A673 (cell line): ENCODE measurements around the gene IL1RAPL2. TPM values are rescaled to one million over a fixed set of nuclear protein-coding genes. Genes with fewer than 3 reads are reported as not detected.

ENCODE experiments used
- BruUV-seq: library from RNA; stranded (reverse); fragments of 400-500 nt; replicated peaks from 2 replicates; lab custom pipeline; 2021; lab: Mats Ljungman, UMichigan
- CTCF ChIA-PET: fragments of 300-600 bp; sonication (Branson Sonifier 250); formaldehyde crosslinking; loops from one replicate; lab custom pipeline; 2022; ENCODE audit warnings: antibody characterized with exemption; lab: Charles Lee
- POLR2A ChIA-PET: fragments of 300-600 bp; sonication (Branson Sonifier 250); formaldehyde crosslinking; loops from one replicate; lab custom pipeline; 2022; ENCODE audit warnings: antibody characterized with exemption; ENCODE audit not compliant: low non-redundant PET; lab: Charles Lee
- DNase-seq: peaks from one replicate; pipeline ENCODE4 v3.0.0-alpha.2; 2015; ENCODE audit warnings: low spot score
- H3K27ac ChIP-seq: fragments of 200-600 bp; sonication (generic); 2 replicates; pipeline ENCODE4 v1.5.1; 2016; ENCODE audit warnings: mixed run types, low read depth, mild to moderate bottlenecking, mixed read lengths, antibody characterized with exemption, low read length; ENCODE audit not compliant: poor library complexity, severe bottlenecking
- H3K27me3 ChIP-seq: fragments of 200-600 bp; sonication (generic); replicated peaks from 2 replicates; pipeline ENCODE4 v1.6.1; 2017; ENCODE audit warnings: mixed run types, low read depth, mild to moderate bottlenecking, mixed read lengths, antibody characterized with exemption, low read length; ENCODE audit not compliant: insufficient read depth, poor library complexity
- H3K36me3 ChIP-seq: fragments of 200-600 bp; sonication (generic); 2 replicates; pipeline ENCODE4 v1.6.1; 2016; ENCODE audit warnings: mixed run types, mild to moderate bottlenecking, mixed read lengths, antibody characterized with exemption, low read length; ENCODE audit not compliant: insufficient read depth, poor library complexity, severe bottlenecking
- H3K4me1 ChIP-seq: fragments of 200-600 bp; sonication (generic); 2 replicates; pipeline ENCODE4 v1.6.1; 2017; ENCODE audit warnings: mixed run types, mild to moderate bottlenecking, mixed read lengths, antibody characterized with exemption, low read length; ENCODE audit not compliant: insufficient read depth, poor library complexity, severe bottlenecking
- H3K4me3 ChIP-seq: fragments of 200-600 bp; sonication (generic); 2 replicates; pipeline ENCODE4 v1.5.1; 2016; ENCODE audit warnings: low read depth, mixed run types, mild to moderate bottlenecking, mixed read lengths, low read length; ENCODE audit not compliant: poor library complexity, severe bottlenecking
- H3K9me3 ChIP-seq: fragments of 200-600 bp; sonication (generic); 2 replicates; pipeline ENCODE4 v1.6.1; 2016; ENCODE audit warnings: mixed run types, low read depth, mild to moderate bottlenecking, mixed read lengths, antibody characterized with exemption, low read length; ENCODE audit not compliant: poor library complexity, severe bottlenecking
- CTCF ChIP-seq: fragments of 300-800, 200-600 bp; sonication (generic); conservative IDR thresholded peaks from 2 replicates; pipeline ENCODE4 v1.5.1; 2017; ENCODE audit warnings: low read depth, mild to moderate bottlenecking, antibody characterized with exemption, low read length, moderate library complexity, mixed read lengths
- EZH2 ChIP-seq: fragments of 200-600 bp; sonication (generic); IDR thresholded peaks from 2 replicates; pipeline ENCODE4 v1.6.1; 2017; ENCODE audit warnings: borderline replicate concordance, low read depth, mild to moderate bottlenecking, mixed read lengths, antibody characterized with exemption, low read length; ENCODE audit not compliant: poor library complexity, severe bottlenecking
- intact Hi-C: fragments of 100-400 bp; cut with micrococcal nuclease; formaldehyde crosslinking; loops from one replicate; pipeline ENCODE4 v1.10.0; 2022; ENCODE audit not compliant: unreplicated experiment
- total RNA-seq: library from RNA; stranded (reverse); gene quantifications from 2 replicates; pipeline ENCODE4 v1.2.3, GENCODE V29; 2021

Gene IL1RAPL2
- total RNA-seq, 1 experiment from 2014 or later, result not detected

- intact Hi-C loops, result no loop called here
- BruUV-seq, result no TSS peak
- ChIA-PET POLR2A (no interaction called here), CTCF (no interaction called here)
- no peaks in the 10 kb centered on the region for H3K9me3 ChIP-seq
- DNase-seq, result no peak
- no peaks in the 10 kb centered on the region for H3K4me1 ChIP-seq
- H3K27me3 ChIP-seq, result no peaks in the 10 kb centered on the region
- H3K27ac ChIP-seq, result no peak overlapping the region
- H3K36me3 ChIP-seq, result no peaks in the 10 kb centered on the region
- no peak overlapping the region for H3K4me3 ChIP-seq
- no peak for TF ChIP-seq CTCF
- TF ChIP-seq EZH2, result no peak
Measured at GRCh38 chrX:105636667-105637066, 1070.7 kb downstream of the IL1RAPL2 start.

DNA sequence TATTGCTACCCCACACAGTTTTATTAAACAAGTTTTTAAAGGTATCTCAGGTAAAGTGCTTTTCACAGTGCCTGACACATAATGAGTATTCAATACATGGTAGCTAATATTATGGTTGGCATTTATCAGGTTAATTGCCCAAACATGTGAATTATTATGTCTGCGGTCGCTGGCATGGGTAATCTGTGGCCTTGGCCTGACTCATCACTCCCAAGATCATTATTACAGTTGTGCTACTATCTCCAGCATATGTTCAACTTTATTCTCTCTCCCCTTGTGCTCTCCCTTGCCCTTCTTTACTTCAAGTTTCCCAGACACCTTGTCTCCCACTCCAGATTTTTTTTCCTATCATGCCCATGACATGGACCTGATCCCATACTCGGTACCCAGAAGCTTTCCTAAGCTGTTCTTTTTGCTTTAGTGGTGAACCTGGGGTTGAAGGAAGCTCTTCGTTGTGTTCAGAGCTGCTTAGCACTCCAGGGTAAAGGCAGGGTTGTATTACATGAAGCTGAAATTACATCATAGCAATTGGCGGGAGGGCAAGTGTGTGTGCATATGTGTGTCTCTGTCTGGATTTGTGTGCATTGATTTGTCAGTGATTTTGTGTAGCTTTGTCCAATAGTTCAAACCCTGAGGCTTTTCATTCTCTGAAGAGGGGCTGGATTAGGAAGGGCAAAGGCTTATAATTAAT is 1079.8 kb downstream of the IL1RAPL2 start:
- POLR2A ChIA-PET, result no interaction called here
- H3K27ac ChIP-seq, result no peak overlapping the region
- no peak overlapping the region for H3K4me3 ChIP-seq
- no peak for DNase-seq
- H3K4me1 ChIP-seq, result no peaks in the 10 kb centered on the region
- H3K9me3 ChIP-seq, result no peaks in the 10 kb centered on the region
- TF ChIP-seq EZH2 (no peak), CTCF (no peak)
- CTCF ChIA-PET, result no interaction called here
- intact Hi-C loops, result no loop called here
- no peaks in the 10 kb centered on the region for H3K27me3 ChIP-seq
- H3K36me3 ChIP-seq, result no peaks in the 10 kb centered on the region
- BruUV-seq, result no TSS peak

DNA sequence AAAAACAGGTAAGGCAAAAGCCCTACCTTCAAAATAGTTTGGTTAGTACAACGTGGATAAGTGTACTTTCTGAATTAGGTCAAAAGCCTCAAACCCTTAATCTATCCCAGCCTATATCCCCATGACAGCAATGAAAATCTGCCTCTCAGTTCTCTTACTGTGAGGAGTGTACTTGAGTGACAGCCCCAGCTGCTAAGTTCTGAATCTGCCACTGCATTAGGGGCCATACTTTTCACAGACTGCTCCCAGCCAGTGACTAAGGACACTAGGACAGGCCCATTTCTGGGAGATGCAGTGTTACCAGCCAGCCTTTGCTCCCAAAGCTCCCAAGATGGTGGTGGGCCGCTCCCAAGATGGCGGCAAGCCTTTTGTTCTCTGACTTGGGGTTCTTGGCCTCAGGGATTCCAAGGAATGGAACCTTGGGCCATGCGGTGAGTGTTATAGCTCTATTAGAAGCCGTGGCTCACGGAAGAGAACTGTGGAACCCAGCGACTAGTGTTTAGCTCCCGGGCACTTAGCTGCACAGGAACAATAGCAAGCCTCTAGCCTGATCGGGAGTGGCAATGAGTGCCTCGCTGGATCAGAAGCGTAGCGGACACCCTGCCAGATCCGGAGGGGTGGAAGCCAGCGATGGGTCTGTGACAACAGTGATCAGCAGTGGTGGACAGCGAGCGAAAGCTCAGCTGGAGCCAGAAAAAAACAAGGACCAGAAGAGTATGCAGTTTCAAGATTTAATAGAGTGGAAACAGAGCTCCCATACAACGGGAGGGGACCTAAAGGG is 1080.8 kb downstream of the IL1RAPL2 start:
- DNase-seq, result no peak
- no TSS peak for BruUV-seq
- Histone ChIP-seq H3K27ac (no peak overlapping the region), H3K9me3 (no peaks in the 10 kb centered on the region), H3K4me3 (no peak overlapping the region), H3K27me3 (no peaks in the 10 kb centered on the region), H3K4me1 (no peaks in the 10 kb centered on the region), H3K36me3 (no peaks in the 10 kb centered on the region)
- POLR2A ChIA-PET, result no interaction called here
- TF ChIP-seq EZH2 (no peak), CTCF (no peak)
- intact Hi-C loops, result no loop called here
- CTCF ChIA-PET, result no interaction called here
